ENCODE results near the gene SLC2A8.

Gene SLC2A8

DNA sequence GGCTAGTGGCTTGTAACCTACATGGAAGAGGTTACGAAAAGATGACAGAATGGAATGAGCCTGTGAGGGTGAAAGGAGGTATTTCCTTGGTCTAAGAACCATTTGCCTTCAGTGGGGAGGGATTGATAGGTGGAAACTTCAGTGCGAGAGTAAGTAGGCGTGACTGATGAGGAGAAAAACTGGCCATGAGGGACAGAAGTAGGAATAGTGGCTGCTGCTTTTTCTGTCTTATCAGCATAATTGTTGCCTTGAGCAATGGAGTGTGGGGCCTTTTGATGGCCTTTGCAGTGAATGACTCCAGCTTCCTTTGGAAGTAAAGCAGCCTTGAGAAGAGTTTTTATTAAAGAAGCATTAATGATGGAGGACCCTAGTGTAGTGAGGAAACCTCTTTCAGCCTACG lies 18.2 kb downstream of the SLC2A8 start:
- H3F3A ChIP-seq (ENCODE audit: insufficient read depth, low read length) = no peaks in the 10 kb centered on the region
- H3K9me3 ChIP-seq (ENCODE audit: low read length) = no peaks in the 10 kb centered on the region
- no peaks in the 10 kb centered on the region for H3K4me1 ChIP-seq (ENCODE audit: insufficient read depth, low read length, severe bottlenecking)
- H2AFZ ChIP-seq (ENCODE audit: low read length) = no peak overlapping the region
- no peaks in the 10 kb centered on the region for H3K9me2 ChIP-seq (ENCODE audit: low read depth, low read length)
- no peak overlapping the region for H3K9ac ChIP-seq (ENCODE audit: low read length)
- no peak overlapping the region for H3K27ac ChIP-seq (ENCODE audit: low read depth, low read length, poor library complexity, severe bottlenecking)
- TF ChIP-seq, protein P1, sequence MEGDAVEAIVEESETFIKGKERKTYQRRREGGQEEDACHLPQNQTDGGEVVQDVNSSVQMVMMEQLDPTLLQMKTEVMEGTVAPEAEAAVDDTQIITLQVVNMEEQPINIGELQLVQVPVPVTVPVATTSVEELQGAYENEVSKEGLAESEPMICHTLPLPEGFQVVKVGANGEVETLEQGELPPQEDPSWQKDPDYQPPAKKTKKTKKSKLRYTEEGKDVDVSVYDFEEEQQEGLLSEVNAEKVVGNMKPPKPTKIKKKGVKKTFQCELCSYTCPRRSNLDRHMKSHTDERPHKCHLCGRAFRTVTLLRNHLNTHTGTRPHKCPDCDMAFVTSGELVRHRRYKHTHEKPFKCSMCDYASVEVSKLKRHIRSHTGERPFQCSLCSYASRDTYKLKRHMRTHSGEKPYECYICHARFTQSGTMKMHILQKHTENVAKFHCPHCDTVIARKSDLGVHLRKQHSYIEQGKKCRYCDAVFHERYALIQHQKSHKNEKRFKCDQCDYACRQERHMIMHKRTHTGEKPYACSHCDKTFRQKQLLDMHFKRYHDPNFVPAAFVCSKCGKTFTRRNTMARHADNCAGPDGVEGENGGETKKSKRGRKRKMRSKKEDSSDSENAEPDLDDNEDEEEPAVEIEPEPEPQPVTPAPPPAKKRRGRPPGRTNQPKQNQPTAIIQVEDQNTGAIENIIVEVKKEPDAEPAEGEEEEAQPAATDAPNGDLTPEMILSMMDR (IDR thresholded peaks at IDR 0.05; ENCODE audit: low read length) = no peak
- TF ChIP-seq EZH2 (IDR thresholded peaks at IDR 0.05; ENCODE audit: borderline replicate concordance, low read length) = no peak
- H4K20me1 ChIP-seq (ENCODE audit: insufficient read depth, low read length) = no peaks in the 10 kb centered on the region
- H3K79me2 ChIP-seq (ENCODE audit: insufficient read depth, low read length) = no peaks in the 10 kb centered on the region
- no peaks in the 10 kb centered on the region for H3K36me3 ChIP-seq (ENCODE audit: insufficient read depth, low read length)
- no peak overlapping the region for H3K4me2 ChIP-seq (ENCODE audit: low read length)
- no peak overlapping the region for H3K4me3 ChIP-seq (ENCODE audit: low read depth, low read length, poor library complexity, severe bottlenecking)
- no peaks in the 10 kb centered on the region for H3K27me3 ChIP-seq (ENCODE audit: insufficient read depth, low read length)

DNA sequence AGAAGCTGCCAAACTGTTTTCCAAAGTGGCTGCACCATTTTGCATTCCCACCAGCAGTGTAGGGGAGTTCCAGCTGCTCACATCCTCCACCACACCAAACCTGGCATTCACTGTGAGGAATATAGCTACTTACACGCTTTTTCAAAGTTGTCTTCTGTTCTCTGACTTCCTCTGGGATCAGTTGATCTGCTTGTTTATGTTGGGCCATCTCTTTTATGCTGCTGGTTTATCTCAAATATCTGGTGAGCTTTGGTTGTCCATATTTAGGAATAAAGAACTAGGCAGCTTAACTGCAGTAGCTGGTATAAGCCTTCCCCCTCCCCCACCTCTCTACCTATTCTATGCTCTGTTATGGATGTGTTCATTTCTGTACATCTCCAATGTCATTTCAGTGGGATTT lies 18.7 kb downstream of the SLC2A8 start:
- Histone ChIP-seq H3K9me2 (ENCODE audit: low read depth, low read length) (no peaks in the 10 kb centered on the region), H3K27ac (ENCODE audit: low read depth, low read length, poor library complexity, severe bottlenecking) (no peak overlapping the region), H3K9ac (ENCODE audit: low read length) (no peak overlapping the region), H3K79me2 (ENCODE audit: insufficient read depth, low read length) (no peaks in the 10 kb centered on the region), H4K20me1 (ENCODE audit: insufficient read depth, low read length) (no peaks in the 10 kb centered on the region), H3K27me3 (ENCODE audit: insufficient read depth, low read length) (no peaks in the 10 kb centered on the region), H3K9me3 (ENCODE audit: low read length) (no peaks in the 10 kb centered on the region), H2AFZ (ENCODE audit: low read length) (no peak overlapping the region), H3K4me2 (ENCODE audit: low read length) (no peak overlapping the region), H3K36me3 (ENCODE audit: insufficient read depth, low read length) (no peaks in the 10 kb centered on the region), H3F3A (ENCODE audit: insufficient read depth, low read length) (no peaks in the 10 kb centered on the region), H3K4me1 (ENCODE audit: insufficient read depth, low read length, severe bottlenecking) (no peaks in the 10 kb centered on the region), H3K4me3 (ENCODE audit: low read depth, low read length, poor library complexity, severe bottlenecking) (no peak overlapping the region)
- TF ChIP-seq, protein P1 (IDR thresholded peaks at IDR 0.05; ENCODE audit: low read length) = no peak
- TF ChIP-seq EZH2 (IDR thresholded peaks at IDR 0.05; ENCODE audit: borderline replicate concordance, low read length) = no peak

DNA sequence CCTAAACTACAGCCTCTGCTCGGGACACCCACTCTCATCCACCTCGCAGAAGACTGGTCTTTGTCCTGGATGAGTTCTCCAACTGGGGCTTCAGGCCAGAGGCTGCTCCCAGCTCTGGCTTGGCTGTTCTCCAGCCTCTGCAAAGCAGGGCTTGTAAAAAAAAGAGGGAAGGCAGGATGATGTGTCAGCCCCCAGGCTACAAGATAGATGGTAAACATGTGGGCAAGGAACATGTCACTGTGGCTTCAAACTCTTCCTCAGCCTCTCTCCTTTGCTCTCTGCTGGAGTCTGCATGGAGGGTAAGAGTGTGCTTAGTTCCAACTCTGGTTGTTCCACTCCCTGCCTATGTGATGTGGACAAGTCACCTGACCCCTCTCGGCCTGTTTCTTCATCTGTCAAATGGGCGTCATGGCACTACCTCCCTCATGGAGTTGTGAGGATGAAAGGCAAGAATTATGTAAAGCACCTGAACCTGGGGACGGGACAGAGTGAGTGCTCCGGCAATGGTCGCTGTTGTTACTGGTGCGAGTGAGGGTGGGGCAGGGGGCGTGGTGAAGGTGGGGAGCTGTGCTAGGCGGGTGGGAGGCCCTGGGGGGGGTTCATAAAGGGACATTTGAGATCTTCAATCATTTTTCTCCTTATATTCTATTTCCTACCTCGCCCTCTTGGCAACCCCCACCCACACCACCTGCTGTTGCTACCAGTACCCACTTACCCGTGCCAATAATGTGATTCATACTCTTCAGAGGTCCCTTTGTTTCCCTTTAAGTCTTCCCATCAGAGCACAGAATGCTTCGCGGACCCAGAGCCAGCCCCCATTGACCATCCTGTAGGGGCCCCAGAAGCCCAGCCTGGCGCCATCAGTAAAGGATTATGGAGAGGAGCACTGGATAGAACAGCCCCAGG lies 20.4 kb downstream of the SLC2A8 start:
- Histone ChIP-seq H3K79me2 (ENCODE audit: insufficient read depth, low read length) (no peaks in the 10 kb centered on the region), H3K36me3 (ENCODE audit: insufficient read depth, low read length) (no peaks in the 10 kb centered on the region), H3K27ac (ENCODE audit: low read depth, low read length, poor library complexity, severe bottlenecking) (no peak overlapping the region), H3K9ac (ENCODE audit: low read length) (no peak overlapping the region), H3K9me3 (ENCODE audit: low read length) (no peaks in the 10 kb centered on the region), H3K27me3 (ENCODE audit: insufficient read depth, low read length) (no peaks in the 10 kb centered on the region), H3K4me2 (ENCODE audit: low read length) (no peak overlapping the region), H4K20me1 (ENCODE audit: insufficient read depth, low read length) (no peaks in the 10 kb centered on the region), H3K4me3 (ENCODE audit: low read depth, low read length, poor library complexity, severe bottlenecking) (no peak overlapping the region), H3F3A (ENCODE audit: insufficient read depth, low read length) (no peaks in the 10 kb centered on the region), H2AFZ (ENCODE audit: low read length) (no peak overlapping the region), H3K9me2 (ENCODE audit: low read depth, low read length) (no peaks in the 10 kb centered on the region), H3K4me1 (ENCODE audit: insufficient read depth, low read length, severe bottlenecking) (no peaks in the 10 kb centered on the region)
- TF ChIP-seq, protein P1 (IDR thresholded peaks at IDR 0.05; ENCODE audit: low read length) = no peak
- TF ChIP-seq EZH2 (IDR thresholded peaks at IDR 0.05; ENCODE audit: borderline replicate concordance, low read length) = no peak
